ENCODE measurements around the gene POLR2E. TPM values are rescaled to one million over a fixed set of nuclear protein-coding genes. Genes with fewer than 3 reads are reported as not detected.

POLR2E gene
- total and polyA plus RNA-seq, 9 of the 15 experiments (the other 6 are each of a cell fraction or from before 2014, with no cell fraction given): 3.4 to 413 (median 244) TPM

GRCh38 chr19:1136201-1136600 lies 41.0 kb upstream of the POLR2E start:
- no peak for ATAC-seq
- no peak overlapping the region for H3K4me2 ChIP-seq (ENCODE audit: insufficient read depth, low read length)
- peaks cover 3% of the 10 kb centered on the region for H3K9me1 ChIP-seq (ENCODE audit: control insufficient read depth, insufficient read depth, low read length)
- H2AFZ ChIP-seq (ENCODE audit: low read depth, low read length): no peak overlapping the region
- TF ChIP-seq ZNF76 (CRISPR knock-in tag; IDR thresholded peaks at IDR 0.05; ENCODE audit: borderline replicate concordance) (no peak), ZFP30 (CRISPR knock-in tag; IDR thresholded peaks at IDR 0.05; ENCODE audit: borderline replicate concordance) (no peak), KLF13 (tag; IDR thresholded peaks at IDR 0.05; ENCODE audit: borderline replicate concordance, low read depth) (no peak), BACH1 (tag; IDR thresholded peaks at IDR 0.05) (no peak), ZNF41 (CRISPR knock-in tag; conservative IDR thresholded peaks at IDR 0.05) (no peak), EZH2 (IDR thresholded peaks at IDR 0.05; ENCODE audit: borderline replicate concordance, low read depth, low read length) (no peak), BRF2 (IDR thresholded peaks at IDR 0.05; ENCODE audit: borderline replicate concordance, insufficient read depth, insufficient read length) (no peak), PCBP2 (IDR thresholded peaks at IDR 0.05; ENCODE audit: low read depth, low read length, poor library complexity, severe bottlenecking) (no peak), DACH1 (IDR thresholded peaks at IDR 0.05; ENCODE audit: partially characterized antibody) (no peak), ATF3 (IDR thresholded peaks at IDR 0.05) (no peak), ATF3 (CRISPR knock-in tag; conservative IDR thresholded peaks at IDR 0.05) (no peak), ZNF197 (CRISPR knock-in tag; IDR thresholded peaks at IDR 0.05; ENCODE audit: low read depth) (no peak), FOXP4 (CRISPR knock-in tag; IDR thresholded peaks at IDR 0.05; ENCODE audit: borderline replicate concordance) (no peak), CEBPG (CRISPR knock-in tag; IDR thresholded peaks at IDR 0.05) (no peak), CEBPG (tag; conservative IDR thresholded peaks at IDR 0.05 in 1 of 2, IDR thresholded peaks at IDR 0.05 in 1 of 2) (no peak), BCOR (IDR thresholded peaks at IDR 0.05) (no peak), ZNF589 (CRISPR knock-in tag; IDR thresholded peaks at IDR 0.05; ENCODE audit: low read depth) (no peak)
- no peak overlapping the region for H3K27ac ChIP-seq (ENCODE audit: extremely low read depth, low read depth, low read length)
- WGBS (ENCODE audit: insufficient coverage, low coverage, missing lambda C conversion rate): 80% methylated on average over 9 of the region's 12 CpGs
- no peak for FAIRE-seq
- DNase-seq (ENCODE audit: extremely low read depth in 1 of 4, low spot score in 3 of 4): no peak
- no TSS peak for BruUV-seq (replicated peaks)
- ChIA-PET POLR2A (no interaction called here), CTCF (ENCODE audit: low intra/inter-chr PET ratio) (no interaction called here)
- no peaks in the 10 kb centered on the region for H3K9me3 ChIP-seq (replicated peaks; ENCODE audit: control insufficient read depth, insufficient read depth, low read depth, low read length)
- peaks cover 7% of the 10 kb centered on the region; the same call in 1 of the 3 replicates for H3K36me3 ChIP-seq (ENCODE audit: control insufficient read depth, insufficient read depth, low read length)
- H3K27me3 ChIP-seq (ENCODE audit: control insufficient read depth in 2 of 2, insufficient read depth in 2 of 2, low read length in 2 of 2): no peaks in the 10 kb centered on the region
- peaks cover 5 to 64% of the 10 kb centered on the region in 2 experiments; a peak in 4 of 5 replicates for H3K4me1 ChIP-seq (replicated peaks in 1 of 2; ENCODE audit: control insufficient read depth in 2 of 2, insufficient read depth in 2 of 2, low read length in 2 of 2)
- intact Hi-C loops (cut with micrococcal nuclease) (no loop called here), in situ Hi-C loops (cut with MboI) (no loop called here)
- no peak overlapping the region for H3K4me3 ChIP-seq
- peak overlapping the region in 1 of 2 experiments; percentile 43; a peak in 1 of 4 replicates for H3K9ac ChIP-seq (ENCODE audit: insufficient read depth in 1 of 2, low read depth in 2 of 2, low read length in 2 of 2)
- H3K79me2 ChIP-seq (ENCODE audit: control insufficient read depth, insufficient read depth, low read length): peaks cover 11% of the 10 kb centered on the region; the same call in 2 of the 3 replicates
- H4K20me1 ChIP-seq (replicated peaks; ENCODE audit: control insufficient read depth, insufficient read depth, low read length): no peaks in the 10 kb centered on the region; the same call in 1 of the 2 replicates

Data from K562 (cell line).